HepG2 (cell line): ENCODE results near the gene TBC1D14. TPM values are rescaled to one million over a fixed set of nuclear protein-coding genes. Genes with fewer than 3 reads are reported as not detected.

Experiments used
- ATAC-seq: fragments of 200-7000 bp; cut with Tn5 transposase; 3 replicates; pipeline ENCODE4 v1.9.1; 2020; ENCODE audit warnings: mild to moderate bottlenecking, moderate library complexity
- BruUV-seq: library from RNA; stranded (reverse); fragments of 400-500 nt; replicated peaks from 2 replicates; lab custom pipeline; 2021; lab: Mats Ljungman, UMichigan
- CTCF ChIA-PET: fragments of 300-600 bp; formaldehyde crosslinking; extraction: SDS; loops from one replicate; lab custom pipeline; 2021; ENCODE audit warnings: low total read pairs, inconsistent platforms, low intra/inter-chr PET ratio; lab: Yijun Ruan, JAX
- POLR2A ChIA-PET: fragments of 350-600 bp; sonication (Branson Sonifier 250); formaldehyde crosslinking; loops from one replicate; lab custom pipeline; 2020; ENCODE audit warnings: antibody characterized with exemption, inconsistent platforms; lab: Yijun Ruan, JAX
- DNase-seq: peaks from one replicate; pipeline ENCODE4 v3.0.0-alpha.2; 2015; ENCODE audit warnings: low spot score
- FAIRE-seq: peaks from 3 replicates; lab custom pipeline; 2011; peaks lifted over from hg19 to GRCh38; lab: Jason Lieb, UNC
- H2AFZ ChIP-seq: one replicate; pipeline ENCODE4 v1.6.1; 2011; ENCODE audit warnings: low read length, inconsistent platforms
- H3K27ac ChIP-seq: fragments of 300-600 bp; 3 replicates; pipeline ENCODE4 v1.8.0; 2011; ENCODE audit warnings: mixed run types, mild to moderate bottlenecking, mixed read lengths, low read length, inconsistent platforms; ENCODE audit not compliant: insufficient read depth; ENCODE audit errors: extremely low read length
- H3K27me3 ChIP-seq, 2 experiments: fragments of 200-600 bp in 1 of 2; 2 replicates in 1 of 2; 3 replicates in 1 of 2; pipeline versions ENCODE4 v1.6.0 to v1.8.0; 2011; ENCODE audit warnings: low read length in 2 of 2, mild to moderate bottlenecking in 2 of 2, moderate library complexity in 2 of 2, inconsistent platforms in 1 of 2; ENCODE audit not compliant: insufficient read depth in 2 of 2, control insufficient read depth in 1 of 2
- H3K36me3 ChIP-seq, 2 experiments: fragments of 200-600 bp in 1 of 2; replicated peaks in 1 of 2; 2 replicates in 1 of 2; 3 replicates in 1 of 2; pipeline versions ENCODE4 v1.5.1 to v1.8.0; 2011; ENCODE audit warnings: low read length in 2 of 2, inconsistent platforms in 1 of 2; ENCODE audit not compliant: insufficient read depth in 2 of 2, control insufficient read depth in 1 of 2
- H3K4me1 ChIP-seq: 2 replicates; pipeline ENCODE4 v1.5.1; 2012; ENCODE audit warnings: low read length, inconsistent platforms; ENCODE audit not compliant: insufficient read depth
- H3K4me2 ChIP-seq: 2 replicates; pipeline ENCODE4 v1.6.0; 2011; ENCODE audit warnings: low read depth, low read length, inconsistent platforms
- H3K4me3 ChIP-seq, 3 experiments: fragments of 200-600 bp in 1 of 3; sonication (generic), shearing (Covaris generic) in 1 of 3; replicated peaks in 1 of 3; 2 replicates each; pipeline ENCODE4 v1.5.1; 2011 to 2016; ENCODE audit warnings: low read length in 3 of 3, inconsistent platforms in 2 of 3, low read depth in 2 of 3, mild to moderate bottlenecking in 2 of 3, control low read depth in 1 of 3, mixed read lengths in 1 of 3; ENCODE audit not compliant: insufficient read depth in 1 of 3
- H3K79me2 ChIP-seq: one replicate; pipeline ENCODE4 v1.6.1; 2011; ENCODE audit warnings: low read length, inconsistent platforms; ENCODE audit not compliant: insufficient read depth
- H3K9ac ChIP-seq: 2 replicates; pipeline ENCODE4 v1.6.0; 2011; ENCODE audit warnings: mild to moderate bottlenecking, low read depth, low read length, inconsistent platforms; ENCODE audit not compliant: insufficient read depth
- H3K9me3 ChIP-seq: 2 replicates; pipeline ENCODE4 v1.5.1; 2012; ENCODE audit warnings: mild to moderate bottlenecking, low read length
- H4K20me1 ChIP-seq: 2 replicates; pipeline ENCODE4 v1.6.0; 2011; ENCODE audit warnings: inconsistent platforms, mild to moderate bottlenecking, low read length, moderate library complexity; ENCODE audit not compliant: insufficient read depth
- TAF1 ChIP-seq: sonication (generic); formaldehyde crosslinking; IDR thresholded peaks from 2 replicates; pipeline ENCODE4 v1.4.0; 2020; ENCODE audit warnings: missing genetic modification reagents
- YEATS2 ChIP-seq: sonication (generic); formaldehyde crosslinking; IDR thresholded peaks from 2 replicates; pipeline ENCODE4 v1.4.0; 2020; ENCODE audit warnings: missing genetic modification reagents, borderline replicate concordance
- ZNF136 ChIP-seq: sonication (generic); formaldehyde crosslinking; IDR thresholded peaks from 2 replicates; pipeline ENCODE4 v1.8.1; 2022; ENCODE audit warnings: low read depth, mild to moderate bottlenecking, moderate library complexity, missing genetic modification reagents
- ZNF460 ChIP-seq: sonication (generic); formaldehyde crosslinking; IDR thresholded peaks from 2 replicates; pipeline ENCODE4 v1.5.1; 2020; ENCODE audit warnings: missing genetic modification reagents, mild to moderate bottlenecking, borderline replicate concordance
- WGBS: methylation state at CpG from one replicate; pipeline ENCODE4 v1.1.6; 2017; ENCODE audit warnings: low lambda C conversion rate; 5-methylcytosine and 5-hydroxymethylcytosine counted together
- in situ Hi-C: cut with HindIII; loops from 2 replicates; pipeline ENCODE4 v1.10.0; 2017; ENCODE audit warnings: low pct_unique_long_range_greater_than_20kb; ENCODE audit not compliant: extremely low pct_ligation_motif_present
- intact Hi-C: fragments of 100-400 bp; cut with micrococcal nuclease; formaldehyde crosslinking; loops from one replicate; pipeline ENCODE4 v1.10.0; 2022; ENCODE audit not compliant: unreplicated experiment
- polyA plus RNA-seq, 8 experiments: library from polyadenylated mRNA; depleted of rRNA in 3 of 8; stranded (reverse) in 7 of 8; unstranded in 1 of 8; fragments of >200 nt; fragmentation: Illumina TruSeq in 4 of 8; extraction: Trizol in 4 of 8; gene quantifications; 2 replicates each; pipeline versions ENCODE4 v1.2.1 to v1.2.3, GENCODE V29; 2011 to 2016; ENCODE audit warnings: low read depth in 4 of 8, missing spikeins in 1 of 8, mixed read lengths in 1 of 8; ENCODE audit not compliant: insufficient read depth in 1 of 8
- total RNA-seq, 5 experiments: library from RNA; depleted of rRNA; stranded (reverse); fragments of >200 nt; fragmentation: Illumina TruSeq; extraction: Trizol; gene quantifications; 2 replicates each; pipeline ENCODE4 v1.2.3, GENCODE V29; 2016; ENCODE audit warnings: low read depth in 1 of 5
- TF ChIP-seq, protein P1 (sequence below), 2 experiments: sonication (generic) in 1 of 2; formaldehyde crosslinking in 1 of 2; IDR thresholded peaks; 2 replicates each; pipeline versions ENCODE4 v1.6.1 to v1.9.0; 2014 to 2022; ENCODE audit warnings: antibody characterized with exemption in 1 of 2, borderline replicate concordance in 1 of 2, inconsistent platforms in 1 of 2, low read depth in 1 of 2, missing genetic modification reagents in 1 of 2
- TF ChIP-seq, protein P2 (sequence below): sonication (generic); formaldehyde crosslinking; IDR thresholded peaks from 2 replicates; pipeline ENCODE4 v1.5.0; 2020; ENCODE audit warnings: missing genetic modification reagents, mild to moderate bottlenecking, borderline replicate concordance
- TF ChIP-seq, protein P3 (sequence below): sonication (generic); formaldehyde crosslinking; IDR thresholded peaks from 2 replicates; pipeline ENCODE4 v1.4.0; 2020; ENCODE audit warnings: missing genetic modification reagents, mild to moderate bottlenecking, borderline replicate concordance

The TBC1D14 gene
- total and polyA plus RNA-seq, 2 of the 13 experiments (the other 11 are each of a cell fraction or from before 2014, with no cell fraction given): 29.5 to 46.5 TPM

DNA sequence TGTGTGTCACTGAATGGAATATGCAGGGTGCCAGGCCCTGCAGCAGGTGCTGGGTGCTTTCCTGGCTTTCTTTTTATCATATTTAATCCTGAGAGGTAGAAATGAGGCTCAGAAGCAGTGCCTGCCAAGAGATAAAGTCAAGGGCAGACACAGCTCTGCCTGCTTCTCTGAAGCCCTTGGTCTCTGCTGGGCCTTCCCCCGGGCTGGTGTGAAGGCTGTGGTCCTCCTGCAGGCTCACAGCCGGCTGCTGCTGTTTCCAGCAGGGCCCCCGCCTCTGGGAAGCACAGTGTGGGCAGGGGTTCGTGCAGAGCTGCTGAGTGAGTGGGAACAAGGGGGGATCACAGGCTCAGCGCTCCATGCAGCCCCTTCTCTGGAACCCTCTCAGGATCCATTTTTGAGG lies 49.6 kb downstream of the TBC1D14 start:
- in situ Hi-C loops: no loop called here
- Histone ChIP-seq H3K9me3 (no peaks in the 10 kb centered on the region), H3K36me3 (peaks cover 4 to 7% of the 10 kb centered on the region in 2 experiments; a peak in 3 of 5 replicates), H3K27me3 (no peaks in the 10 kb centered on the region), H3K79me2 (peaks cover 84% of the 10 kb centered on the region), H3K4me2 (no peak overlapping the region), H3K27ac (no peak overlapping the region), H4K20me1 (peaks cover 15% of the 10 kb centered on the region; the same call in 1 of the 2 replicates), H3K4me3 (no peak overlapping the region), H3K4me1 (peaks cover 53% of the 10 kb centered on the region), H3K9ac (no peak overlapping the region), H2AFZ (no peak overlapping the region)
- 100% methylated on average over 1 of the region's 5 CpGs for WGBS
- FAIRE-seq (no peak), ATAC-seq (no peak), DNase-seq (no peak)
- intact Hi-C loops: no loop called here
- BruUV-seq: no TSS peak
- ChIA-PET CTCF (no interaction called here), POLR2A (interaction anchor here (1.6 kb wide), 1 partner anchor 50 kb away, joined by 6 read pairs; the partner anchor contains the start of gene TBC1D14)
- TF ChIP-seq TAF1 (CRISPR knock-in tag): no peak
- no peak for TF ChIP-seq YEATS2
- no peak for TF ChIP-seq ZNF136 (CRISPR knock-in tag)
- TF ChIP-seq, protein P1, sequence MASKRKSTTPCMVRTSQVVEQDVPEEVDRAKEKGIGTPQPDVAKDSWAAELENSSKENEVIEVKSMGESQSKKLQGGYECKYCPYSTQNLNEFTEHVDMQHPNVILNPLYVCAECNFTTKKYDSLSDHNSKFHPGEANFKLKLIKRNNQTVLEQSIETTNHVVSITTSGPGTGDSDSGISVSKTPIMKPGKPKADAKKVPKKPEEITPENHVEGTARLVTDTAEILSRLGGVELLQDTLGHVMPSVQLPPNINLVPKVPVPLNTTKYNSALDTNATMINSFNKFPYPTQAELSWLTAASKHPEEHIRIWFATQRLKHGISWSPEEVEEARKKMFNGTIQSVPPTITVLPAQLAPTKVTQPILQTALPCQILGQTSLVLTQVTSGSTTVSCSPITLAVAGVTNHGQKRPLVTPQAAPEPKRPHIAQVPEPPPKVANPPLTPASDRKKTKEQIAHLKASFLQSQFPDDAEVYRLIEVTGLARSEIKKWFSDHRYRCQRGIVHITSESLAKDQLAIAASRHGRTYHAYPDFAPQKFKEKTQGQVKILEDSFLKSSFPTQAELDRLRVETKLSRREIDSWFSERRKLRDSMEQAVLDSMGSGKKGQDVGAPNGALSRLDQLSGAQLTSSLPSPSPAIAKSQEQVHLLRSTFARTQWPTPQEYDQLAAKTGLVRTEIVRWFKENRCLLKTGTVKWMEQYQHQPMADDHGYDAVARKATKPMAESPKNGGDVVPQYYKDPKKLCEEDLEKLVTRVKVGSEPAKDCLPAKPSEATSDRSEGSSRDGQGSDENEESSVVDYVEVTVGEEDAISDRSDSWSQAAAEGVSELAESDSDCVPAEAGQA (IDR thresholded peaks at IDR 0.05; ENCODE audit: low read depth): no peak
- TF ChIP-seq, protein P1 (CRISPR knock-in tag; IDR thresholded peaks at IDR 0.05; ENCODE audit: borderline replicate concordance): no peak
- TF ChIP-seq, protein P2, sequence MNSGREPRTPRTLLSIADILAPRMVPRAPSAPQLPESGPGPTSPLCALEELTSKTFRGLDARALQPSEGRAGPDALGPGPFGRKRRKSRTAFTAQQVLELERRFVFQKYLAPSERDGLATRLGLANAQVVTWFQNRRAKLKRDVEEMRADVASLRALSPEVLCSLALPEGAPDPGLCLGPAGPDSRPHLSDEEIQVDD (CRISPR knock-in tag): no peak
- TF ChIP-seq ZNF460: no peak
- TF ChIP-seq, protein P3, sequence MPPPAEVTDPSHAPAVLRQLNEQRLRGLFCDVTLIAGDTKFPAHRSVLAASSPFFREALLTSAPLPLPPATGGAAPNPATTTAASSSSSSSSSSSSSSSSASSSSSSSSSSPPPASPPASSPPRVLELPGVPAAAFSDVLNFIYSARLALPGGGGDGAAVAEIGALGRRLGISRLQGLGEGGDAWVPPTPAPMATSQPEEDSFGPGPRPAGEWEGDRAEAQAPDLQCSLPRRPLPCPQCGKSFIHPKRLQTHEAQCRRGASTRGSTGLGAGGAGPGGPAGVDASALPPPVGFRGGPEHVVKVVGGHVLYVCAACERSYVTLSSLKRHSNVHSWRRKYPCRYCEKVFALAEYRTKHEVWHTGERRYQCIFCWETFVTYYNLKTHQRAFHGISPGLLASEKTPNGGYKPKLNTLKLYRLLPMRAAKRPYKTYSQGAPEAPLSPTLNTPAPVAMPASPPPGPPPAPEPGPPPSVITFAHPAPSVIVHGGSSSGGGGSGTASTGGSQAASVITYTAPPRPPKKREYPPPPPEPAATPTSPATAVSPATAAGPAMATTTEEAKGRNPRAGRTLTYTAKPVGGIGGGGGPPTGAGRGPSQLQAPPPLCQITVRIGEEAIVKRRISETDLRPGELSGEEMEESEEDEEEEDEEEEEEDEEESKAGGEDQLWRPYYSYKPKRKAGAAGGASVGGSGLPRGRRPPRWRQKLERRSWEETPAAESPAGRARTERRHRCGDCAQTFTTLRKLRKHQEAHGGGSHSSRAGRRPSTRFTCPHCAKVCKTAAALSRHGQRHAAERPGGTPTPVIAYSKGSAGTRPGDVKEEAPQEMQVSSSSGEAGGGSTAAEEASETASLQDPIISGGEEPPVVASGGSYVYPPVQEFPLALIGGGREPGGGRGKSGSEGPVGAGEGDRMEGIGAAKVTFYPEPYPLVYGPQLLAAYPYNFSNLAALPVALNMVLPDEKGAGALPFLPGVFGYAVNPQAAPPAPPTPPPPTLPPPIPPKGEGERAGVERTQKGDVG: no peak
